Muscle layer of colon (tissue), 2 donors: Measurements from ENCODE around the gene MICU1.
"Not testable (repeated sequence)": the region's sequence is repeated elsewhere in the genome, so short reads cannot be mapped to it uniquely, and the experiment has no call there.

Source experiments
- H3K27ac ChIP-seq: one replicate; pipeline ENCODE4 v1.7.0; 2013; ENCODE audit warnings: low read depth, mild to moderate bottlenecking, low read length, moderate library complexity
- H3K27me3 ChIP-seq, 2 donors: one replicate each; pipeline ENCODE4 v1.7.0; 2013; ENCODE audit warnings: low read length in 2 of 2, mild to moderate bottlenecking in 2 of 2; ENCODE audit not compliant: insufficient read depth in 2 of 2, control insufficient read depth in 1 of 2
- H3K36me3 ChIP-seq: one replicate; pipeline ENCODE4 v1.7.0; 2013; ENCODE audit warnings: mild to moderate bottlenecking, low read length; ENCODE audit not compliant: insufficient read depth
- H3K4me1 ChIP-seq: one replicate; pipeline ENCODE4 v1.7.0; 2013; ENCODE audit warnings: mild to moderate bottlenecking, low read length; ENCODE audit not compliant: insufficient read depth
- H3K4me3 ChIP-seq, 2 donors: one replicate each; pipeline ENCODE4 v1.7.0; 2013; ENCODE audit warnings: low read length in 2 of 2, low read depth in 1 of 2, mild to moderate bottlenecking in 1 of 2, moderate library complexity in 1 of 2
- H3K9ac ChIP-seq: one replicate; pipeline ENCODE4 v1.7.0; 2013; ENCODE audit warnings: low read length
- H3K9me3 ChIP-seq: one replicate; pipeline ENCODE4 v1.7.0; 2013; ENCODE audit warnings: mild to moderate bottlenecking, low read length
- donor health status: abdominal sarcoma.
- donor health status: Adenocarcinoma of cecum.

MICU1 gene

DNA sequence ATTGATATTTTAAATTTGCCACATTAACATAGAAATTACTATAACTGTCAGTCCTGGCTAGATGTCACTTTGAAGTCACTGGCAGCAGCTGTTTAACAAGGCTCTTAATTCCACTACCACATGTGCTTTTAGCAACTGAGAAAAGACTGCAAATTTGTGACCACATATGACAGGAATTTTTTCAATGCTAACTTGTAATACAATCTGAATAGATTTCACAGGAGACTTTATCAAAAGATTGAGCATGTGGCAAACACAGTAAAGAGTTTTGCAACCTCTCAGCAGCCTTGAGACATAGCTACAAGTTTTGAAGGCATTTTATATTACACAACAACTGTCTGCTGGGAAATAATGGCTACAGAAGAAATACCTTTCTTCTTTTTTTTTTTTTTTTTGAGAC, 73.0 kb downstream of the MICU1 start:
- Histone ChIP-seq H3K27me3 (no peaks in the 10 kb centered on the region), H3K4me3 (no peak overlapping the region), H3K27ac (no peak overlapping the region), H3K36me3 (peaks cover 30% of the 10 kb centered on the region), H3K4me1 (no peaks in the 10 kb centered on the region), H3K9me3 (no peaks in the 10 kb centered on the region), H3K9ac (no peak overlapping the region)

DNA sequence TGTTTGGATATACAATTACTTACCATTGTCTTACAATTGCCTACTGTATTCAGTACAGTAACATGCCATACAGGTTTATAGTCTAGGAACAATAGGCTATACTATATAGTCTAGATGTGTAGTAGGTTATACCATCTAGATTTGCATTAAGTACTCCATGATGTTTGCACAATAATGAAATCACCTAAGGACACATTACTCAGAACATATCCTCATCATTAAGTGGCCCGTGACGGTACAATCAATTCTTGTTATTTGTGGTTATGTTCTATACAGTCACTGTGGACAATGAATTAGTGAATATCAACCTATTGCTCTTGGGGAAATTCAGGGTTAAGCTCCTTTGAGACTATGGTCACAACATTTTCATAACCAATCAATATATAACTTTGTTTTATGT, 75.6 kb downstream of the MICU1 start:
- H3K36me3 ChIP-seq: peaks cover 26% of the 10 kb centered on the region
- no peak overlapping the region for H3K4me3 ChIP-seq
- H3K9me3 ChIP-seq: no peaks in the 10 kb centered on the region
- no peaks in the 10 kb centered on the region for H3K27me3 ChIP-seq
- H3K27ac ChIP-seq: no peak overlapping the region
- H3K9ac ChIP-seq: no peak overlapping the region
- H3K4me1 ChIP-seq: no peaks in the 10 kb centered on the region

GRCh38 chr10:72545546-72545945, 80.3 kb downstream of the MICU1 start:
- H3K4me3 ChIP-seq: no peak overlapping the region
- no peaks in the 10 kb centered on the region for H3K27me3 ChIP-seq
- no peak overlapping the region for H3K27ac ChIP-seq
- H3K9ac ChIP-seq: no peak overlapping the region
- H3K4me1 ChIP-seq: no peaks in the 10 kb centered on the region
- H3K36me3 ChIP-seq: peaks cover 20% of the 10 kb centered on the region
- no peaks in the 10 kb centered on the region for H3K9me3 ChIP-seq

GRCh38 chr10:72543855-72544254, 82.0 kb downstream of the MICU1 start:
- not testable (repeated sequence) for H3K4me1 ChIP-seq, H3K9me3 ChIP-seq, H3K27me3 ChIP-seq, H3K27ac ChIP-seq, H3K36me3 ChIP-seq, H3K9ac ChIP-seq, H3K4me3 ChIP-seq

DNA sequence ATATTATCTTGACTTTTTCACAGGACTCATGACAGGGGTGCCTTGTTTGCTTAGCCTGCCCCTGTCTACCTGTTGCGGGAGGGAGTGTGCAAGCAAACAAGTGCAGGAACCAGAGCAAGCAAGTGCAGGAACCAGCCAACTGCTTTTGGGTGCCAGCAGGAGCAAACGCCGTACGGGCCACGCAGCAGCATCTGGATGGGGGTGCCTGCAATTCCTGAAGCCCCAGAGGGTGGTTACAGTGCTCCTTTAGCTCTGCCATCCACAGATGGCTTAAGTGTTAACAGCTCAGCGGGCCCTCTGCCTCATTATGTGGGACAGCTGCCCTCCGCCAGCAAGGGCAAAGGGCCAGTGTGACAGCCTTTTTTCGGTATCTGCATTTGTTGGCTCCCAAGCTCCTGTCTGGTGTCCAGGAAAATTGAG, 83.5 kb downstream of the MICU1 start:
- Histone ChIP-seq H3K9ac (no peak overlapping the region), H3K27ac (no peak overlapping the region), H3K27me3 (no peaks in the 10 kb centered on the region), H3K4me1 (no peaks in the 10 kb centered on the region), H3K9me3 (no peaks in the 10 kb centered on the region), H3K4me3 (no peak overlapping the region), H3K36me3 (no peaks in the 10 kb centered on the region)

- H3K9me3 ChIP-seq: no peaks in the 10 kb centered on the region
- no peaks in the 10 kb centered on the region for H3K36me3 ChIP-seq
- no peaks in the 10 kb centered on the region for H3K4me1 ChIP-seq
- H3K27ac ChIP-seq: no peak overlapping the region
- no peaks in the 10 kb centered on the region for H3K27me3 ChIP-seq
- H3K4me3 ChIP-seq: no peak overlapping the region
- no peak overlapping the region for H3K9ac ChIP-seq
Observed at GRCh38 chr10:72541337-72541736, 84.5 kb downstream of the MICU1 start.

DNA sequence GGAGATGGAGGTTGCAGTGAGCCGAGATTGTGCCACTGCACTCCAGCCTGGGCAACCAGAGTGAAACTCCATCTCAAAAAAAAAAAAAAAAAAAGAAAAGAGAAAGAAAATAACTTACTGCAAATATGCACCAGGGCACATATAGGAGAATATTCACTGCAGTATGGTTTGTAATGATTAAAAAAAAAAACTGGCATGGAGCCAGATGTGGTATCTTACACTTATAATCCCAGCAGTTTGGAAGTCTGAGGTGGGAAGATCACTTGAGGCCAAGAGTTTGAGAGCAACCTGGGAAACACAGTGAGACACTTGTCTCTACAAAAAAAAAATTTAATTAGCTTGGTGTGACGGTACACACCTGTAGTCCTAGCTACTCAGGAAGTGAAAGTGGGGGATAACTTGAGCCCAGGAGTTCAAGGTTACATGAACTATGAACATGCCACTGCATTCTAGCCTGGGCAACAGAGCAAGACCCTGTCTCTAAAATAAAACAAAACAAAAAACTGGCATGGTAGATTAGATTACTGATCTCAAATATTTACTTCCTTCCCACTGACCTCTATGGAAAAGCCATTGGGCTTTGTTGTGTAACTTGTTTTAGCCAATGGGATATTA, 85.6 kb downstream of the MICU1 start:
- H3K27me3 ChIP-seq: no peaks in the 10 kb centered on the region
- H3K36me3 ChIP-seq: no peaks in the 10 kb centered on the region
- H3K9ac ChIP-seq: no peak overlapping the region
- no peak overlapping the region for H3K4me3 ChIP-seq
- no peak overlapping the region for H3K27ac ChIP-seq
- no peaks in the 10 kb centered on the region for H3K4me1 ChIP-seq
- H3K9me3 ChIP-seq: no peaks in the 10 kb centered on the region

- H3K4me1 ChIP-seq: no peaks in the 10 kb centered on the region
- no peak overlapping the region for H3K9ac ChIP-seq
- no peaks in the 10 kb centered on the region for H3K36me3 ChIP-seq
- H3K27ac ChIP-seq: no peak overlapping the region
- H3K4me3 ChIP-seq: no peak overlapping the region
- no peaks in the 10 kb centered on the region for H3K9me3 ChIP-seq
- no peaks in the 10 kb centered on the region for H3K27me3 ChIP-seq
Observed at GRCh38 chr10:72539137-72539536, 86.7 kb downstream of the MICU1 start.

DNA sequence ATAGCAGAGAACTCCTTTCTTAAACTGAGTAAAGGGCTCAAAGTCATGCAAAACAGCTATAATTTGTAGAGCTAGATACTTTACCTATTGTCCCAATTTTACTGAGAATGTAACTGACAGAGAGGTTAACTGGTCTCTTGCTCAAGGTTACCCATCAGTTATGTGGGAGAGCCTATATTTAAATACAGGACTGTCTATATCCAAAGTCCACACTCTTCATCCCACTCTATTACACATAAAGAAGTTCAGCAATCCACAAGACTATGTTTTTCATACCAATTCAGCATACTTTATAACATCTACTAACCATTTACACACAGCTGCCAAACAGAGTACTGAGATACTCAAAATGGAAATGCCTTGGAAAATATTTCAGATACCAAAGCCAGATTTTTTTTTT, 100.2 kb downstream of the MICU1 start:
- no peak overlapping the region for H3K4me3 ChIP-seq
- no peaks in the 10 kb centered on the region for H3K4me1 ChIP-seq
- H3K36me3 ChIP-seq: no peaks in the 10 kb centered on the region
- H3K9ac ChIP-seq: no peak overlapping the region
- no peaks in the 10 kb centered on the region for H3K27me3 ChIP-seq
- no peak overlapping the region for H3K27ac ChIP-seq
- no peaks in the 10 kb centered on the region for H3K9me3 ChIP-seq

GRCh38 chr10:72525277-72525676, 100.6 kb downstream of the MICU1 start:
- Histone ChIP-seq H3K27me3 (no peaks in the 10 kb centered on the region), H3K4me3 (no peak overlapping the region), H3K9me3 (no peaks in the 10 kb centered on the region), H3K36me3 (no peaks in the 10 kb centered on the region), H3K9ac (no peak overlapping the region), H3K4me1 (no peaks in the 10 kb centered on the region), H3K27ac (no peak overlapping the region)

GRCh38 chr10:72524489-72524888, 101.4 kb downstream of the MICU1 start:
- Histone ChIP-seq H3K9ac (no peak overlapping the region), H3K27me3 (no peaks in the 10 kb centered on the region), H3K4me1 (no peaks in the 10 kb centered on the region), H3K36me3 (no peaks in the 10 kb centered on the region), H3K4me3 (no peak overlapping the region), H3K9me3 (no peaks in the 10 kb centered on the region), H3K27ac (no peak overlapping the region)

DNA sequence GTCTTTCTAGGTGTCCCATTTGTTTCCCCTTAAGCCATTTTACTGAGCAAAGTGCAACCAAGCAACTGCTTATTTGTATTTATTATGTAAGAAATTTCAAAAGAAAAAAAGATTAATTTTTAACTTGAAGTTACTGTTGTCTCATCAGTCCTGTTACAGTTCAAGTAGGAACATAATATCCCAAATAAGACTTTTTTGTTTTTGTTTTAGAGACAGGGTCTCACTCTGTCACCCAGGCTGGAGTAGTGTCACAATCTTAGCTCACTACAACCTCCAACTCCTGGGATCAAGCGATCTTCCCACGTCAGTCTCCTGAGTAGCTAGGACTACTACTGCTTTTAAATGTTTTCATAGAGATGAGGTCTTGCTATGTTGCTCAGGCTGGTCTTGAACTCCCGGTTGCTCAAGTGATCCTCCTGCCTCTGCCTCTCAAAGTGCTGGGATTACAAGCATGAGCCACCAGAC, 101.9 kb downstream of the MICU1 start:
- H3K9ac ChIP-seq: no peak overlapping the region
- no peaks in the 10 kb centered on the region for H3K36me3 ChIP-seq
- no peaks in the 10 kb centered on the region for H3K9me3 ChIP-seq
- no peaks in the 10 kb centered on the region for H3K4me1 ChIP-seq
- H3K27me3 ChIP-seq: no peaks in the 10 kb centered on the region
- H3K4me3 ChIP-seq: no peak overlapping the region
- H3K27ac ChIP-seq: no peak overlapping the region
